Psoas muscle (tissue), 8 donors: ENCODE results near the gene RDX. TPM values are rescaled to one million over a fixed set of nuclear protein-coding genes. Genes with fewer than 3 reads are reported as not detected.
A peak's percentile ranks its signal among the peaks of the same experiment; 100 is the strongest.

Experiments used
- ATAC-seq, 4 donors: fragments of 200-7000 bp; cut with Tn5 transposase; one replicate each; pipeline ENCODE4 v1.9.1; 2020; ENCODE audit warnings: moderate library complexity in 3 of 4, mild to moderate bottlenecking in 2 of 4
- DNase-seq, 2 donors: peaks; one replicate each; pipeline ENCODE4 v3.0.0-alpha.2; 2020
- H3K27ac ChIP-seq: fragments of 200-600 bp; one replicate; pipeline ENCODE4 v1.8.0; 2022
- H3K27me3 ChIP-seq, 3 donors: fragments of 200-600 bp in 1 of 3; one replicate each; pipeline versions ENCODE4 v1.6.1 to v1.8.0; 2013 to 2022; ENCODE audit warnings: low read length in 2 of 3, mild to moderate bottlenecking in 2 of 3, moderate library complexity in 1 of 3; ENCODE audit not compliant: insufficient read depth in 3 of 3
- H3K36me3 ChIP-seq, 2 donors: fragments of 200-600 bp in 1 of 2; one replicate each; pipeline versions ENCODE4 v1.6.1 to v1.8.0; 2013 to 2022; ENCODE audit warnings: low read depth in 1 of 2, mild to moderate bottlenecking in 1 of 2, moderate library complexity in 1 of 2; ENCODE audit not compliant: insufficient read depth in 1 of 2
- H3K4me1 ChIP-seq: fragments of 200-600 bp; one replicate; pipeline ENCODE4 v1.8.0; 2022
- H3K4me3 ChIP-seq: fragments of 200-600 bp; one replicate; pipeline ENCODE4 v1.8.0; 2022; ENCODE audit warnings: mild to moderate bottlenecking
- H3K9me3 ChIP-seq: fragments of 200-600 bp; one replicate; pipeline ENCODE4 v1.8.0; 2022
- WGBS, 3 donors: extraction: QIAGEN DNeasy Blood & Tissue Kit; methylation state at CpG; one replicate each; pipeline versions ENCODE4 v1.1.6 to v1.1.7; 2013; 5-methylcytosine and 5-hydroxymethylcytosine counted together
- intact Hi-C, 2 donors: fragments of 100-400 bp; cut with DNase I; formaldehyde crosslinking; loops; one replicate each; pipeline versions ENCODE4 v1.11.0 to v1.14.2; 2022
- polyA plus RNA-seq, 3 donors: library from polyadenylated mRNA; stranded (reverse); fragments of 200-250 nt; gene quantifications; one replicate each; pipeline ENCODE4 v1.2.3, GENCODE V29; 2013
- total RNA-seq, 4 donors: library from RNA; stranded (reverse); fragmentation: NEBNext Ultra II Directional in 2 of 4; extraction: Animal tissue kit (Norgen Biotek cat#: 25700) in 2 of 4; gene quantifications; one replicate each; pipeline versions ENCODE4 v1.2.1 to v1.2.4, GENCODE V29; 2021 to 2023
- TF ChIP-seq, protein P1 (sequence below): fragments of 200-600 bp; IDR thresholded peaks from one replicate; pipeline ENCODE4 v1.8.0; 2022; ENCODE audit warnings: antibody characterized with exemption
- donor health status: healthy with polysubstance abuse.
- donor health status: DM: no; HTN: no; CAD: no; lungs with moderate emphysema.
- donor health status: Bipolar disorder and iron deficiency.
- donor health status: healthy.
- donor health status: DM: yes; HTN: yes; CAD: no.
- donor health status: DM: no; HTN: no; CAD: no.
- donor health status: DM: no; HTN: no; CAD: no.
- donor health status: DM: yes; HTN: yes; CAD: no.

RDX gene
- total and polyA plus RNA-seq, 7 donors: 27.8 to 206 (median 115) TPM

DNA sequence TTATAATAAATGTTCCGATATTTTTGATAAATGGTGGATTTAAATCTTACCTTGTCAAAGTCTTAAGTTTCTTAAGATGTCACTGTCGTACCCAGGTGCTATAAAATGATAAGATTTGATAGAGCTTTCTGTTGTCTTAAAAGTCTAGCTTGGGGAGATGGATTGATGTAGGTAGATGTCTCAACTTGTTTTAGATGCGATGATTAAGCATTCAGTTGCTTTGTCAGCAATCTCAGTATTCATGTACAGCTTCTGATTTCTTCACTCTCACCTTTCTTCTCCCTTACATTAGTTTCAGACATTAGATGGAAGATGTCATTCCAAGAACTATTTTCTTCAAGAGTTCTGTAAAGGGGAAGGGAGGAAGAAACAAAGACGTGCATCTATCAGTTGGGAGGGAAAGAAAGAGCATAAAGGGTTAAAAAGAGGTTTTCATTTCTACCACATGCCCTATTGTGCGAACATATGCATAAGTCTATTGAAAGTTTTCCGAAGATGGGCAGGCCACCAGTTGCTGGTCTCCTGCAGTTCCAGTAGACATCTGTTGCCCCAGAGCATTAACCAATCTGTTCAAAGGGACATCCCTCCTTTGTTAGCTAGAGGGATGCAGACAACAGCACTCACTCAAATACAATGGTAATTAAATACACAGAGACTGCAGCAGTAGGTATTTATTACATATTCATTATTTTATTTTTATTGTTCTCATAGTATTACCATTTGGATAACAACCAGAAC is 164.9 kb downstream of the RDX start:
- Histone ChIP-seq H3K36me3 (peaks cover under 1 to 3% of the 10 kb centered on the region in 2 donors), H3K27ac (no peak overlapping the region), H3K4me1 (peaks cover 22% of the 10 kb centered on the region), H3K4me3 (no peak overlapping the region), H3K27me3 (no peaks in the 10 kb centered on the region), H3K9me3 (no peaks in the 10 kb centered on the region)
- TF ChIP-seq, protein P1, sequence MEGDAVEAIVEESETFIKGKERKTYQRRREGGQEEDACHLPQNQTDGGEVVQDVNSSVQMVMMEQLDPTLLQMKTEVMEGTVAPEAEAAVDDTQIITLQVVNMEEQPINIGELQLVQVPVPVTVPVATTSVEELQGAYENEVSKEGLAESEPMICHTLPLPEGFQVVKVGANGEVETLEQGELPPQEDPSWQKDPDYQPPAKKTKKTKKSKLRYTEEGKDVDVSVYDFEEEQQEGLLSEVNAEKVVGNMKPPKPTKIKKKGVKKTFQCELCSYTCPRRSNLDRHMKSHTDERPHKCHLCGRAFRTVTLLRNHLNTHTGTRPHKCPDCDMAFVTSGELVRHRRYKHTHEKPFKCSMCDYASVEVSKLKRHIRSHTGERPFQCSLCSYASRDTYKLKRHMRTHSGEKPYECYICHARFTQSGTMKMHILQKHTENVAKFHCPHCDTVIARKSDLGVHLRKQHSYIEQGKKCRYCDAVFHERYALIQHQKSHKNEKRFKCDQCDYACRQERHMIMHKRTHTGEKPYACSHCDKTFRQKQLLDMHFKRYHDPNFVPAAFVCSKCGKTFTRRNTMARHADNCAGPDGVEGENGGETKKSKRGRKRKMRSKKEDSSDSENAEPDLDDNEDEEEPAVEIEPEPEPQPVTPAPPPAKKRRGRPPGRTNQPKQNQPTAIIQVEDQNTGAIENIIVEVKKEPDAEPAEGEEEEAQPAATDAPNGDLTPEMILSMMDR: no peak
- ATAC-seq: no peak
- 70 to 83% (median 75%) methylated on average over 6 of the region's 6 CpGs for WGBS, 3 donors
- DNase-seq: no peak
- intact Hi-C loops: no loop called here

DNA sequence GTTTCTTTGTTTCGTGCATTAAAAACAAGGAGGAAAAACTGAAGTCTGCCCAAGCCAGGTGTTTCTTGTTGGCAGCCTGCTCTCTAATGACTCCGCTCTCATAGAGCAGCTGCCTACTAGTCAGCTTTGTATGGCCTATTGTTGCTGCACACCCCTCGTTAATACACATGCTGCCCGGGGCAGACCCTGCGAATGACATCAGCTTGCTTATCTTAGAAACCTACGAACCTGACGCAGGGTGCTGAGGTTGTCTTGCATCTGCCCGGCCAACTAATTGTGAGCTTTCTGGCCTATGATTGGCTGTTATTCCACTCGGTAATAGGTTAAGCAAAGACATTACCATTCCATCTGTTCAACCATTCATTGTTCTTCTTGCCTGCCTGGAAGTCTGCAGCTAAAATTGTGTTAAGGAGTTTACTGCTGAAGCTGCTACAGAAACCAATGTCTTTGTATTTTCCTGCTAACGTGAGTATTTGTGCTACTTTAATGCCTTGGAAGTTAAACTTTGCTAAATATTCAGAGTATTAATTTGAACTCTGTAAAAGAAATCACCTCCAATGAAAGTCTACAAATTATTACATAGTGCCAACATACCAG is 165.7 kb downstream of the RDX start:
- TF ChIP-seq, protein P1: no peak
- DNase-seq: no peak
- no peak overlapping the region for H3K27ac ChIP-seq
- H3K36me3 ChIP-seq: no peaks in the 10 kb centered on the region
- no peak overlapping the region for H3K4me3 ChIP-seq
- H3K27me3 ChIP-seq: no peaks in the 10 kb centered on the region
- no peaks in the 10 kb centered on the region for H3K9me3 ChIP-seq
- peak; percentile 78 to 82 (median 81) for ATAC-seq
- intact Hi-C loops: no loop called here
- WGBS, 3 donors: 30 to 32% (median 31%) methylated on average over 10 of the region's 10 CpGs
- peaks cover 22% of the 10 kb centered on the region for H3K4me1 ChIP-seq

DNA sequence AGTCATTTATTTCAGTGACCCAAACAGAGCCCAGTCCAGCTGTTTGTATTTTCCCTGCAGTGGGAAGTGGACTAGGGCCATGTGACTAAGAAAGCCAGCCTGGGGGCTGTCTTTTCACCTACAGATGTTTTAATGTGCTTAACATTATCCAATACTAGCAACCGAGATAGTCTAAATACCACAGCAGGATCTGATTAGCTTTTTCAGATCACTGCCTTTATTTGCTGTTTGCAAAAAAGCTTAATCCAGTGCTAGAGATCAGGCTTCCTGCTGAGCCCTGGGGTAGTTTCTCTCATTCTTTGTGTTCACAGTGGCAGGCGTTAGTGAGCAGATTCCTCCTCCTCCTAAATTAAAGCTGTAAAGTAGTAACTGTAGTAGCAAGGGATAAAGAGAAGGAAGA is 168.3 kb downstream of the RDX start:
- Histone ChIP-seq H3K27me3 (no peaks in the 10 kb centered on the region), H3K27ac (no peak overlapping the region), H3K36me3 (no peaks in the 10 kb centered on the region), H3K9me3 (no peaks in the 10 kb centered on the region), H3K4me3 (no peak overlapping the region), H3K4me1 (peaks cover 22% of the 10 kb centered on the region)
- no peak for ATAC-seq
- 31 to 43% (median 40%) methylated on average over 2 of the region's 2 CpGs for WGBS, 3 donors
- DNase-seq: no peak
- intact Hi-C loops: no loop called here
- TF ChIP-seq, protein P1: no peak

DNA sequence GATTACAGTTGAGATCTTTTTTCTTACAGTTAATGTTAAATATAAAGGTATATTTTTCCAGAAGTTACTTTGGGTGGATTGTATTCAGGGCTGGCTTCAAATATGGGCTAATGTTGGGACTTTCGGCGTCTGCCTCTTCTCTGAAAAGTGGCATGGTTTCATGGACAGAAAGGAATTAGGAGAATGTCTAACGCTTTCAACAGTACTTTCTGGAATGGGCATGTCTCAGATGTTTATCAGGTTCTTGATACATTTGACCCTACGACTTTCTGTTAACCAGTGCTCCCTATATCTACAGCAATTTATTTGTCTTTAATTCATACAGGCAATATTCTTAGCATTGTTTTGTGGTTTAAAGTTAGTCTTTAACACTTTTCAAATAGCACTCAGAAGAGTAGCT is 169.5 kb downstream of the RDX start:
- DNase-seq (no peak), ATAC-seq (no peak)
- Histone ChIP-seq H3K4me1 (peaks cover 22% of the 10 kb centered on the region), H3K4me3 (no peak overlapping the region), H3K36me3 (no peaks in the 10 kb centered on the region), H3K27ac (no peak overlapping the region), H3K9me3 (no peaks in the 10 kb centered on the region), H3K27me3 (no peaks in the 10 kb centered on the region)
- TF ChIP-seq, protein P1: no peak
- intact Hi-C loops: no loop called here
- 79 to 88% (median 86%) methylated on average over 4 of the region's 4 CpGs for WGBS, 3 donors
